Stimulated activated CD4-positive, alpha-beta T cell treated with anti-CD3 and anti-CD28 coated beads, Interleukin-15, amount 100 ng/mL, for 1 hour (primary cell): Measurements from ENCODE around the gene CLEC11A.
"Not testable (repeated sequence)": the region's sequence is repeated elsewhere in the genome, so short reads cannot be mapped to it uniquely, and the experiment has no call there.

ENCODE experiments used
- DNase-seq, 2 donors: peaks; one replicate each; pipeline ENCODE4 v3.0.0-alpha.2; 2020; ENCODE audit warnings: low read depth in 1 of 2, low spot score in 1 of 2

CLEC11A gene

DNA sequence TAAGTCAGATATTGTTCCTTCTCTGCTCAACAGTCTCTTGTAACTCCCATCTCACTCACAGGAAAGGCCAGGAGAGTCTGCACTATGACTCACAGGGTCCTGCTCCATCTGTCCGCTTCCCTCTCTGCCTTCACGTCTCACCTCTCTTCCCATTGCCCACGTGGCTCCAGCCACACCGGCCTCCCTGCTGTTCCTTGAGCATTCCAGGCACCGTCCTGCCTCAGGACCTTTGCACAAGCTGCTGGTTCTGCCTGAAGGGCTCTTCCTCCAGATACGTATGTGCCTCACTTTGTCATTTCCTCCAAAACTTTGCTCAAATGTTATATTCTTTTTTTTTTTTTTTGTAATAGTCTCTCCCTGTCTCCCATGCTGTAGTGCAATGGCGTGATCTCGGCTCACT lies 33.1 kb downstream of the CLEC11A start:
- not testable (repeated sequence) for DNase-seq

DNA sequence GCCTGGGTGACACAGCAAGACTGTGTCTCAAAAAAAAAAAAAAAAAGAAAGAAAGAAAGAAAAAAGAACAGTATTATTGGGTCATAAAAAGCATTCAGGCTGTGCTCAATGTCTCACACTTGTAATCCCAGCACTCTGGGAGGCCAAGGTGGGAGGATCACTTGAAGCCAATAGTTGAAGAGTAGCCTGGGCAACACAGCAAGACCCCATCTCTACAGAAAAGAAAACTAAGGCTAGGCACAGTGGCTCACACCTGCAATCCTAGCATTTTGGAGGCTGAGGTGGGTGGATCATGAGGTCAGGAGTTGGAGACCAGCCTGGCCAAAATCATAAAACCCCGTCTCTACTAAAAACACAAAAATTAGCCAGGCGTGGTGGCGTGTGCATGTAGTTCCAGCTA lies 34.5 kb downstream of the CLEC11A start:
- DNase-seq: not testable (repeated sequence)

DNA sequence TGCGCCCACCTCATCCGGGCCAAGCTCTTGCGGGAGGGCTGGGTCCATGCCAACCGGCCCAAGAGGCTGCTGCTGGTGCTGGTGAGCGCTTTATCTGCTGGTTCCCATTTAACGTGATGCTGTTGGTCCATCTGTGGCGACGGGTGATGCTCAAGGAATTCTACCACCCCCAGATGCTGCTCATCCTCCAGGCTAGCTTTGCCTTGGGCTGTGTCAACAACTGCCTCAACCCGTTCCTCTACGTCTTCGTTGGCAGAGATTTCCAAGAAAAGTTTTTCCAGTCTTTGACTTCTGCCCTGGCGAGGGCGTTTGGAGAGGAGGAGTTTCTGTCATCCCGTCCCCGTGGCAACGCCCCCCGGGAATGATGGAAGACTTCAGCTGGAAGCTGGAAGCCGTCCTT lies 35.9 kb downstream of the CLEC11A start:
- not testable (repeated sequence) for DNase-seq

DNA sequence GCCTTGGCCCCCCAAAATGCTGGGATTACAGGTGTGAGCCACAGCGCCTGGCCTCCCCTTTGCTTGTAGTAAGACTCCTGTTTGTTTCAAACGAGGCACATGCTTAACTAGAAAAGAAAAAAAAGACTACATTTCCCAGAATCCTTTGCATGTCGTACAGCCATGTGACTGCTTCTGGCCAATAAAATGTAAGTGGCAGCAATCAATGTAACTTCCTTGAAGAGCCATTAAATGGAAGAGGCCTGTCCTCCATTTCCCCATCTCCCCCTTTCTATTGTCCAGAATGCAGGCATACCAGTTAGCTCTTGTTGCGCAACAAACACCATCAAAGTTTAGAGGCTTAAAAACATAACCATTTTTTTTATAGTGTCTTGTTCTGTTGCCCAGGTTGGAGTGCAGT lies 36.7 kb downstream of the CLEC11A start:
- no peak for DNase-seq

DNA sequence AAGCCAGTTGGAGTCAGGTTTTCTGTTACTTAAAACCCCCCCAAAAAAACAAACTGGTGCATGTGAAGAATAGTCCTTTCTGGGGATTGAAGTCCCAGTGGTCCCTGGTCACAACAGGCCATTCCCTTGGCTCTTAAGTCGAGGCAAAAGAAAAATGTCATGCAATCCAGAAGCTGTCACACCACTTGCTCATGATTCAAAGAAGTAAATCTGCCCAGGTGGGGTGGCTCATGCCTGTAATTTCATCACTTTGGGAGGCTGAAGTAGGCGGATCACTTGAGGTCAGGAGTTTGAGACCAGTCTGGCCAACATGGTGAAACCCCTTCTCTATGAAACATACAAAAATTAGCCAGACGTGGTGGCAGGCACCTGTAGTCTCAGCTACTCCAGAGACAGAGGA lies 38.3 kb downstream of the CLEC11A start:
- not testable (repeated sequence) for DNase-seq

DNA sequence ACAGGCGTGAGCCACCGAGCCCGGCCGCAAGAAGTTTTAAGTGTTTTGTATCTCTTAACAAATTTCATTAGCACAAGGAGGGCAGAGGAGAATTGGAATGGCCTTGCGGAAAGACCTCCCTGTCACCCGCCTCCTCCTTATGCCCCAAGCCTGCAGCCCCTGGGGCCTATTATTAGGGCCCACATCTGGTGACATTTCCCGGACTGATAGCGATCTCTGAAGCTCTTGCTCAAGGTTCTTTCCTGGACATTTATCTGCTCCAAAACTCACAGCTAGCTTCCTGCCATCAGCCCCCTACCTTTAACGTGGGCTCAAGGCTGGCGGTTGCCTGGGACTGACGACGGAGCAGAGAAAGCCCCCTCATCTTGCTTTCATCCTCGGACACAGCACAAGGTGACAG lies 40.4 kb downstream of the CLEC11A start:
- not testable (repeated sequence) for DNase-seq

DNA sequence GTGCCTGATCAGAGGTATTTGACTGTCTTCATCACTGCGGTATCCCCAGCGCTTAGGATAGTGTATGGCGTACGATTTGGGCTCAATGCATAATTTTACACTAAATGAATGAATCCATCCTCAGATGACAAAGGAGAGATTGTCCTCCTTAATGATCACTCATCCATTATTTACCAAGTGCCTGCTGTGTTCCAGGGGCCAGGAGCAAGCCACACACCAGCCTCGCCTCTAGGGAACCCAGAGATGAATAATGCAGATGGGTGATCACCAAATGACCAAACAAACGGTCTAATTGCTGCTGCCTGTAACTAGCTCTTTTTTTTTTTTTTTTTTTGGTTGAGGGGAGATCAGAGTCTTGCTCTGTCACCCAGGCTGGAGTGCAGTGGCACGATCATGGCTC lies 41.2 kb downstream of the CLEC11A start:
- no peak for DNase-seq

DNA sequence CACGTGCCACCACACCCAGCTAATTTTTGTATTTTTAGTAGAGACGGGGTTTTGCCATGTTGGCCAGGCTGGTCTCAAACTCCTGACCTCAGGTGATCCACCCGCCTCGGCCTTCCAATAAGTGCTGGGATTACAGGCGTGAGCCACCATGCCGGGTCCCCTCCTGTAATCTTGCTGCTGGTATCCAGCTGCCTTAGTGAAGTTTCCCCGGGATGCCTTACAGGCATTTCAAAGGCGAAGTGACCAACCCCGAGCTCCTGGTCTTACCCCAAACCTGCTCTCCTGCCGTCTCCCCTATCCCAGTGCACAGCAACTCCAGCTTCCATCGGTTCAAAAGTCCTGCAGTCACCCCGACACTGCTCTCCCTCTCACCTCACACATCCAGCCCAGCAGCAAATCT lies 43.6 kb downstream of the CLEC11A start:
- DNase-seq: not testable (repeated sequence)

DNA sequence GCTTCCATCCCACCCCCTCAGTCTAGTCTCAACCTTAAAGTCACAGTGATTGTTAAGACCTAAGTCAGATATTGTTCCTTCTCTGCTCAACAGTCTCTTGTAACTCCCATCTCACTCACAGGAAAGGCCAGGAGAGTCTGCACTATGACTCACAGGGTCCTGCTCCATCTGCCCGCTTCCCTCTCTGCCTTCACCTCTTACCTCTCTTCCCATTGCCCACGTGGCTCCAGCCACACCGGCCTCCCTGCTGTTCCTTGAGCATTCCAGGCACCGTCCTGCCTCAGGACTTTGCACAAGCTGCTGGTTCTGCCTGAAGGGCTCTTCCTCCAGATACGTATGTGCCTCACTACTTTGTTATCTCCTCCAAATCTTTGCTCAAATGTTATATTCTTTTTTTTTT lies 44.1 kb downstream of the CLEC11A start:
- not testable (repeated sequence) for DNase-seq

DNA sequence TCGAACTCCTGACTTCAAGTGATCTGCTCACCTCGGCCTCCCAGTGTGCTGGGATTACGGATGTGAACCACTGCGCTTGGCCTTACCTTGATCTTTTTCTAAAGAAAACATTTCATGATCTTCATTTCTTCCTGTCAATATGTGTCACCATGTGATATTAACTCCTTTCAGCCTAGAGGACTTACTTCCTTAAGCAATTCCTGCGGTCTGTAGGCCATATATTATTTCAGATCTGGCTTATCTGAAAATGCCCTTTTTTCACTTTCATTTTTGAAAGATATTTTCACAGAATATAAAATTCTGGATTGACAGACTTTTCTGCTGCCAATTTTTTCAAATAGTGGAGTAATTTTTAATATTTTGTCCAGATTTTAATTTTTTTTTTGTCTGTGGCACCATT lies 45.1 kb downstream of the CLEC11A start:
- no peak for DNase-seq

DNA sequence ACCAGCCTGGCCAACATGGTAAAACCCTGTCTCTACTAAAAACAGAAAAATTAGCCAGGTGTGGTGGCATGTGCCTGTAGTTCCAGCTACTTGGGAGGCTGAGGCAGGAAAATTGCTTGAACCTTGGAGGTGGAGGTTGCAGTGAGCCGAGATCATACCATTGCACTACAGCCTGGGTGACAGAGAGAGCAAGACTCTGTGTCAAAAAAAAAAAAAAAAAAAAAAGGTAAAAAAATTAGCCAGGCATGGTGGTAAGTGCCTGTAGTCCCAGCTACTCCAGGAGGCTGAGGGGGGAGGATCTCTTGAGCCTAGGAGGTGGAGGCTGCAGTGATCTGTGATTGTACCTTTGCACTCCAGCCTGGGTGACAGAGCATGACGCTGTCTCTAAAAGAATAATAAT lies 47.0 kb downstream of the CLEC11A start, which contains the start of gene GPR32:
Gene GPR32, plus strand, starts transcription at position 301 of the 400 bp plus-strand sequence. CDS start 137 bp downstream, outside the sequence.
- not testable (repeated sequence) for DNase-seq

DNA sequence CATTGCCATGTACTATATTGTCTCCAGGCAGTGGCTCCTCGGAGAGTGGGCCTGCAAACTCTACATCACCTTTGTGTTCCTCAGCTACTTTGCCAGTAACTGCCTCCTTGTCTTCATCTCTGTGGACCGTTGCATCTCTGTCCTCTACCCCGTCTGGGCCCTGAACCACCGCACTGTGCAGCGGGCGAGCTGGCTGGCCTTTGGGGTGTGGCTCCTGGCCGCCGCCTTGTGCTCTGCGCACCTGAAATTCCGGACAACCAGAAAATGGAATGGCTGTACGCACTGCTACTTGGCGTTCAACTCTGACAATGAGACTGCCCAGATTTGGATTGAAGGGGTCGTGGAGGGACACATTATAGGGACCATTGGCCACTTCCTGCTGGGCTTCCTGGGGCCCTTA lies 47.7 kb downstream of the CLEC11A start:
- DNase-seq: no peak

DNA sequence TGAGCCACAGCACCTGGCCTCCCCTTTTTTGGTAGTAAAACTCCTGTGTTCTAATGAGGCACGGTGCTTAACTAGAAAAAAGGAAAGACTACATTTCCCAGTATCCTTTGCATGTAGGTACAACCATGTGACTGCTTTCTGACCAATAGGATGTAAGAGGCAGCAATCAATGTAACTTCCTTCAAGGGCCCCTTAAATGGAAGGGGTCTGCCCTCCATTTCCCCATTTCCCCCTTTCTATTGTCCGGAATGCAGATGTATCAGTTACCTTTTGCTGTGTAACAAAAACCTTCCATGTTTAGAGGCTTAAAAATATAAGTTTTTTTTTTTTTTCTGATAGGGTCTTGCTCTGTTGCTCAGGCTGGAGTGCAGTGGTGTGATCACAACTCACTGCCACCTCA lies 49.3 kb downstream of the CLEC11A start:
- DNase-seq: no peak

DNA sequence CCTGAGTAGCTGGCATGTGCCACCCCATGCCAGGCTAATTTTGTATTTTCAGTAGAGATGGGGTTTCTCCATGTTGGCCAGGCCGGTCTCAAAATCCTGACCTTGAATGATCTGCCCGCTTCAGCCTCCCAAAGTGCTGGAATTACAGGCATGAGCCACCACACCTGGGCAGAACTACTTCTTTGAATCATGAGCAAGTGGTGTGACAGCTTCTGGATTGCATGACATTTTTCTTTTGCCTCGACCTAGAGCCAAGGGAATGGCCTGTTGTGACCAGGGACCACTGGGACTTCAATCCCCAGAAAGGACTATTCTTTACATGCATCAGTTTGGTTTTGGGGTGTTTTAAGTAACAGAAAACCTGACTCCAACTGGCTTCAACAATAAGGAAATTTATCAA lies 49.7 kb downstream of the CLEC11A start:
- not testable (repeated sequence) for DNase-seq

DNA sequence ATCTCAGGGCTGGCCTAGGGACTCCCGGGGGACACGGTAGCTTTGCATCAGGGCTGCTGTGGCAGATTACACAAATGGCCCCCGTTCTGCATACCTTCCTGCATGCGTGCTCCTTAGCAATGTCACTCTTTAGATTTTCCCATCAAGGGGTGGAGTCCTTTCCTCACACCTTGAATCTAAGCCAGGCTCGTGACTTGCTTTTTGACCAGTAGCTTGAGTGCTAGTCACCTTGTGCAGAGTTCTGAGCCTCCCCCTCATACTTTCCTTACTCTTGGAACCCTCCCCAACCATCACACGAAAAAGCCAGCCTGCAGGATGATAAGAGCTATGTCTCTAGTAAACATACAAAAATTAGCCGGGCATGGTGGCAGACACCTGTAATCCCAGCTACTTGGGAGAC lies 50.3 kb downstream of the CLEC11A start:
- not testable (repeated sequence) for DNase-seq
